Gastroesophageal sphincter (tissue), 3 donors: ENCODE results near the gene FAM219B.

Source experiments
- POLR2A ChIP-seq, 2 donors: fragments of 450-650 bp; IDR thresholded peaks; one replicate each; pipeline ENCODE4 v1.6.1; 2017; ENCODE audit warnings: antibody characterized with exemption in 2 of 2, mild to moderate bottlenecking in 2 of 2, moderate library complexity in 1 of 2
- TF ChIP-seq, protein P1 (sequence below), 4 experiments: fragments of 200-600 bp in 2 of 4; fragments of 450-650 bp in 2 of 4; sonication (generic) in 1 of 4; IDR thresholded peaks; one replicate each; pipeline ENCODE4 v1.5.1; 2017 to 2019; ENCODE audit warnings: antibody characterized with exemption in 4 of 4, mild to moderate bottlenecking in 2 of 4, moderate library complexity in 2 of 4

DNA sequence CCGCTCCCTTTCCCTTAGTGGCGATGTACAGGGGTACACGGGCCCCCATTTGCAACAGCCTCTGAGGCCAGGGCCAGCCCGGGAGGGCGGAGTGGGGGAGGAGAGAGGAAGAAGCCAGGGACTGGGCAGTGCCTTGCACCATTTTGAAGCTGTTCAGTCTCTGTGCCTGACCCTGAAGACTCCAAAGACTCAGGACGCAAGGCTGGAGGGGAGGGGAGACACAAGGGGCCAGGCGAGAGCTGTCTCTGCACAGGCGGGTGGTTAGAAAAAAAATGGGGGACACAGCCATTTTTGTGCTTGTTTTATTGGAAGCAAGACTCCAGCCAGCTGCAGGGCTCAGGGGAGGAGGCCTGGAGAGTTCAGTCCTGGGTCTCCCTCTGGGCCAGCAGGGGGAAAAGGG lies 48.4 kb upstream of the FAM219B start:
- TF ChIP-seq, protein P1, sequence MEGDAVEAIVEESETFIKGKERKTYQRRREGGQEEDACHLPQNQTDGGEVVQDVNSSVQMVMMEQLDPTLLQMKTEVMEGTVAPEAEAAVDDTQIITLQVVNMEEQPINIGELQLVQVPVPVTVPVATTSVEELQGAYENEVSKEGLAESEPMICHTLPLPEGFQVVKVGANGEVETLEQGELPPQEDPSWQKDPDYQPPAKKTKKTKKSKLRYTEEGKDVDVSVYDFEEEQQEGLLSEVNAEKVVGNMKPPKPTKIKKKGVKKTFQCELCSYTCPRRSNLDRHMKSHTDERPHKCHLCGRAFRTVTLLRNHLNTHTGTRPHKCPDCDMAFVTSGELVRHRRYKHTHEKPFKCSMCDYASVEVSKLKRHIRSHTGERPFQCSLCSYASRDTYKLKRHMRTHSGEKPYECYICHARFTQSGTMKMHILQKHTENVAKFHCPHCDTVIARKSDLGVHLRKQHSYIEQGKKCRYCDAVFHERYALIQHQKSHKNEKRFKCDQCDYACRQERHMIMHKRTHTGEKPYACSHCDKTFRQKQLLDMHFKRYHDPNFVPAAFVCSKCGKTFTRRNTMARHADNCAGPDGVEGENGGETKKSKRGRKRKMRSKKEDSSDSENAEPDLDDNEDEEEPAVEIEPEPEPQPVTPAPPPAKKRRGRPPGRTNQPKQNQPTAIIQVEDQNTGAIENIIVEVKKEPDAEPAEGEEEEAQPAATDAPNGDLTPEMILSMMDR (IDR thresholded peaks at IDR 0.05) = no peak
- TF ChIP-seq POLR2A (IDR thresholded peaks at IDR 0.05) = no peak
